Measurements from ENCODE around the gene FOXN4.

The FOXN4 gene

DNA sequence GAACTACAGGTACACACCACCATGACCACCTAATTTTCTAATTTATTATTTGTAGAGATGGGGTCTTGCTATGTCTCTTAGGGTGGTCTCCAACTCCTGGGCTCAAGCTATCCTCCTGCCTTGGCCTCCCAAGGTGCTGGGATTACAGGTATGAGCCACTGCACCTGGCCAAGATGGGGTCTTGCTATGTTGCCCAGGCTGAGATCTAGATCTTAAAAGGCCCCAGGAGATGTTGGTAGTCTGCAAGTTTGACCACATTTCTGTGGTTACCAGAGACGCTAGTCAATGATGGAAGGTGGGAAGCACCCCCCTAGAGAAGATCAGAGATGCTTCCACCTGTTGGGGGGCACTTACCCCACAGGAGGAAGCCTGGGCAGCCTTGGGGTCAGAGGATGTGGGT is 34.7 kb downstream of the FOXN4 start:
- Histone ChIP-seq H3K4me2 (ENCODE audit: low read length) (no peak overlapping the region), H4K91ac (ENCODE audit: low read depth, low read length) (no peak overlapping the region), H3K14ac (ENCODE audit: low read length) (no peak overlapping the region), H3K79me1 (ENCODE audit: low read length) (no peaks in the 10 kb centered on the region), H2AK5ac (ENCODE audit: low read length) (no peak overlapping the region), H3K79me2 (ENCODE audit: control insufficient read depth, insufficient read depth, low read length, poor library complexity) (no peaks in the 10 kb centered on the region), H2BK120ac (ENCODE audit: insufficient read depth, low read length, poor library complexity) (no peak overlapping the region), H3K27ac (ENCODE audit: low read depth, low read length) (no peak overlapping the region), H3K4me1 (ENCODE audit: control insufficient read depth in 1 of 2, insufficient read depth in 2 of 2, low read length in 2 of 2) (peaks cover 0 to 3% of the 10 kb centered on the region in 2 experiments), H2BK12ac (ENCODE audit: low read length) (no peak overlapping the region), H3K4me3 (ENCODE audit: low read depth, low read length) (no peak overlapping the region), H4K12ac (ENCODE audit: low read depth, low read length) (no peak overlapping the region), H3K18ac (ENCODE audit: low read length) (no peak overlapping the region), H3K9ac (ENCODE audit: low read length) (no peak overlapping the region), H3K4ac (ENCODE audit: low read depth, low read length) (no peak overlapping the region), H3K36me3 (ENCODE audit: control insufficient read depth in 1 of 2, insufficient read depth in 2 of 2, low read length in 2 of 2) (no peaks in the 10 kb centered on the region), H2AFZ (ENCODE audit: insufficient read depth, low read length, poor library complexity) (no peak overlapping the region), H3K23ac (ENCODE audit: low read length) (no peak overlapping the region), H2BK5ac (ENCODE audit: low read depth, low read length, poor library complexity) (no peak overlapping the region), H3K9me3 (ENCODE audit: insufficient read depth, low read depth, low read length) (peaks cover 1% of the 10 kb centered on the region), H3K27me3 (ENCODE audit: insufficient read depth, low read length) (no peaks in the 10 kb centered on the region), H4K8ac (ENCODE audit: low read depth, low read length) (no peak overlapping the region)
- DNase-seq, result no peak
- WGBS (ENCODE audit: extremely low coverage, insufficient coverage, insufficient read length), result no CpG with 5 or more reads among the region's 1 CpG

DNA sequence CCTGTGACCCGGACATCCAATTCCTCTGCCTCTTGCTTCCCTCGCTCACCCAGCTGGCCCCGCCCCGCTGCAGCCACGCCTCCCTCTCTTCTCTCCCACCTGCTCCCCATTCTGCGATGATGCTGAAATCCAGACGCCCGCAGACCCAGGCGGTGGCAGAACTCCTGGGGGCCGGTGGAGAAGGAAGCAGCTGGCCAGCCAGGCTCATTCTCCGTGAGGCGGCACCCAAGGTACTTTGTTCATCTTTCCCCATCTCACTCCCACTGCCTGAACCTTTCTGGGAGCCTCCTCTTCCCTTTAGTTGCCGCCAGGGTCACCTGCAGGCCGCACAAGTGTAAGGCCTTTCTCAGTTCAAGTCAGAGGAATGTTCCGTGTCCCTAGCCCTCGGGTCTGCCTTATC is 35.7 kb downstream of the FOXN4 start:
- Histone ChIP-seq H4K8ac (ENCODE audit: low read depth, low read length) (no peak overlapping the region), H3K27me3 (ENCODE audit: insufficient read depth, low read length) (no peaks in the 10 kb centered on the region), H2AK5ac (ENCODE audit: low read length) (no peak overlapping the region), H3K4me2 (ENCODE audit: low read length) (no peak overlapping the region), H3K9me3 (ENCODE audit: insufficient read depth, low read depth, low read length) (peaks cover 1% of the 10 kb centered on the region), H3K23ac (ENCODE audit: low read length) (no peak overlapping the region), H2AFZ (ENCODE audit: insufficient read depth, low read length, poor library complexity) (no peak overlapping the region), H3K79me1 (ENCODE audit: low read length) (no peaks in the 10 kb centered on the region), H3K18ac (ENCODE audit: low read length) (no peak overlapping the region), H3K4me1 (ENCODE audit: control insufficient read depth in 1 of 2, insufficient read depth in 2 of 2, low read length in 2 of 2) (peaks cover 0 to 3% of the 10 kb centered on the region in 2 experiments), H3K14ac (ENCODE audit: low read length) (no peak overlapping the region), H3K4me3 (ENCODE audit: low read depth, low read length) (peak overlapping the region; percentile 28), H2BK5ac (ENCODE audit: low read depth, low read length, poor library complexity) (no peak overlapping the region), H3K79me2 (ENCODE audit: control insufficient read depth, insufficient read depth, low read length, poor library complexity) (no peaks in the 10 kb centered on the region), H3K27ac (ENCODE audit: low read depth, low read length) (no peak overlapping the region), H4K91ac (ENCODE audit: low read depth, low read length) (no peak overlapping the region), H3K9ac (ENCODE audit: low read length) (no peak overlapping the region), H3K4ac (ENCODE audit: low read depth, low read length) (no peak overlapping the region), H2BK12ac (ENCODE audit: low read length) (no peak overlapping the region), H2BK120ac (ENCODE audit: insufficient read depth, low read length, poor library complexity) (no peak overlapping the region), H3K36me3 (ENCODE audit: control insufficient read depth in 1 of 2, insufficient read depth in 2 of 2, low read length in 2 of 2) (no peaks in the 10 kb centered on the region), H4K12ac (ENCODE audit: low read depth, low read length) (no peak overlapping the region)
- DNase-seq, result no peak
- no CpG with 5 or more reads among the region's 16 CpGs for WGBS (ENCODE audit: extremely low coverage, insufficient coverage, insufficient read length)

DNA sequence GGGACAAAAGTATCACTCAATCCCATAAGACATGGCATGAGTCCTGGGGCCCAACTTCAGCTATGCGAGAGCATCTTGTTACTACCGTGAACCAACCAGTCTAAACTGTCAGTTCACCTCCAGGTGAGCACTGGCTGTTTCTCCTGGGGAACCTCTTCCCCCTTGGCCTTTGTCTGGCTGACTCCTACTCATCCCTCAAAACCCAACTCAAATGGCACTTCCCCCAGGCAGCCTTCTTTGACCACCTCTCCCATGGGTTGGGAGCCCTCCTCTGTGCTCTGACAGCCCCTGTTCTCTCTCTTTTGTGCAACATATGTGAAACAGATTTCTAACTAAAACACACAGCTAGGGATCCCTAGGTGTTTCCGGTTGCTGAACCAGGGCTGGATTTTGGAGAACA is 37.7 kb downstream of the FOXN4 start:
- Histone ChIP-seq H4K12ac (ENCODE audit: low read depth, low read length) (no peak overlapping the region), H3K18ac (ENCODE audit: low read length) (no peak overlapping the region), H2AK5ac (ENCODE audit: low read length) (no peak overlapping the region), H2AFZ (ENCODE audit: insufficient read depth, low read length, poor library complexity) (no peak overlapping the region), H3K4me3 (ENCODE audit: low read depth, low read length) (no peak overlapping the region), H3K27ac (ENCODE audit: low read depth, low read length) (no peak overlapping the region), H3K9ac (ENCODE audit: low read length) (no peak overlapping the region), H3K4ac (ENCODE audit: low read depth, low read length) (no peak overlapping the region), H3K4me1 (ENCODE audit: control insufficient read depth in 1 of 2, insufficient read depth in 2 of 2, low read length in 2 of 2) (no peaks in the 10 kb centered on the region), H4K91ac (ENCODE audit: low read depth, low read length) (no peak overlapping the region), H2BK12ac (ENCODE audit: low read length) (no peak overlapping the region), H3K36me3 (ENCODE audit: control insufficient read depth in 1 of 2, insufficient read depth in 2 of 2, low read length in 2 of 2) (no peaks in the 10 kb centered on the region), H2BK120ac (ENCODE audit: insufficient read depth, low read length, poor library complexity) (no peak overlapping the region), H3K14ac (ENCODE audit: low read length) (no peak overlapping the region), H4K8ac (ENCODE audit: low read depth, low read length) (no peak overlapping the region), H3K9me3 (ENCODE audit: insufficient read depth, low read depth, low read length) (peaks cover 2% of the 10 kb centered on the region), H3K23ac (ENCODE audit: low read length) (no peak overlapping the region), H3K27me3 (ENCODE audit: insufficient read depth, low read length) (no peaks in the 10 kb centered on the region), H2BK5ac (ENCODE audit: low read depth, low read length, poor library complexity) (no peak overlapping the region), H3K79me2 (ENCODE audit: control insufficient read depth, insufficient read depth, low read length, poor library complexity) (no peaks in the 10 kb centered on the region), H3K79me1 (ENCODE audit: low read length) (no peaks in the 10 kb centered on the region), H3K4me2 (ENCODE audit: low read length) (no peak overlapping the region)
- no CpG with 5 or more reads among the region's 3 CpGs for WGBS (ENCODE audit: extremely low coverage, insufficient coverage, insufficient read length)
- no peak for DNase-seq

- H2BK5ac ChIP-seq (ENCODE audit: low read depth, low read length, poor library complexity), result no peak overlapping the region
- H3K4me3 ChIP-seq (ENCODE audit: low read depth, low read length), result no peak overlapping the region
- no peak overlapping the region for H4K91ac ChIP-seq (ENCODE audit: low read depth, low read length)
- H3K79me2 ChIP-seq (ENCODE audit: control insufficient read depth, insufficient read depth, low read length, poor library complexity), result no peaks in the 10 kb centered on the region
- H4K8ac ChIP-seq (ENCODE audit: low read depth, low read length), result no peak overlapping the region
- DNase-seq, result no peak
- H3K9me3 ChIP-seq (ENCODE audit: insufficient read depth, low read depth, low read length), result peaks cover 2% of the 10 kb centered on the region
- H2BK12ac ChIP-seq (ENCODE audit: low read length), result no peak overlapping the region
- H3K27me3 ChIP-seq (ENCODE audit: insufficient read depth, low read length), result no peaks in the 10 kb centered on the region
- no peak overlapping the region for H3K14ac ChIP-seq (ENCODE audit: low read length)
- no peak overlapping the region for H2AK5ac ChIP-seq (ENCODE audit: low read length)
- H2BK120ac ChIP-seq (ENCODE audit: insufficient read depth, low read length, poor library complexity), result no peak overlapping the region
- no peak overlapping the region for H2AFZ ChIP-seq (ENCODE audit: insufficient read depth, low read length, poor library complexity)
- H3K23ac ChIP-seq (ENCODE audit: low read length), result no peak overlapping the region
- no peaks in the 10 kb centered on the region for H3K79me1 ChIP-seq (ENCODE audit: low read length)
- H3K4ac ChIP-seq (ENCODE audit: low read depth, low read length), result no peak overlapping the region
- H4K12ac ChIP-seq (ENCODE audit: low read depth, low read length), result no peak overlapping the region
- H3K27ac ChIP-seq (ENCODE audit: low read depth, low read length), result no peak overlapping the region
- H3K4me2 ChIP-seq (ENCODE audit: low read length), result no peak overlapping the region
- WGBS (ENCODE audit: extremely low coverage, insufficient coverage, insufficient read length), result no CpG with 5 or more reads among the region's 1 CpG
- H3K36me3 ChIP-seq (ENCODE audit: control insufficient read depth in 1 of 2, insufficient read depth in 2 of 2, low read length in 2 of 2), result no peaks in the 10 kb centered on the region
- H3K9ac ChIP-seq (ENCODE audit: low read length), result no peak overlapping the region
- no peak overlapping the region for H3K18ac ChIP-seq (ENCODE audit: low read length)
- H3K4me1 ChIP-seq (ENCODE audit: control insufficient read depth in 1 of 2, insufficient read depth in 2 of 2, low read length in 2 of 2), result no peaks in the 10 kb centered on the region
These were observed 38.6 kb downstream of the FOXN4 start for GRCh38 chr12:109270494-109270893.
